ENCODE measurements around the gene SORBS2. TPM values are rescaled to one million over a fixed set of nuclear protein-coding genes. Genes with fewer than 3 reads are reported as not detected.

SORBS2 gene
- total and polyA plus RNA-seq, 8 donors: 24.2 to 50.8 (median 35.5) TPM

GRCh38 chr4:185654965-185655554 is 156.9 kb downstream of the SORBS2 start:
- Histone ChIP-seq H3K27me3 (no peaks in the 10 kb centered on the region), H3K9me3 (no peaks in the 10 kb centered on the region), H3K36me3 (no peaks in the 10 kb centered on the region), H3K27ac (no peak overlapping the region), H3K4me3 (no peak overlapping the region), H3K4me1 (no peaks in the 10 kb centered on the region)
- DNase-seq (no peak), ATAC-seq (peak; percentile 60)
- no peak for TF ChIP-seq CTCF (IDR thresholded peaks at IDR 0.05)
- intact Hi-C loops (cut with DNase I): no loop called here

- TF ChIP-seq CTCF (IDR thresholded peaks at IDR 0.05): no peak
- intact Hi-C loops (cut with DNase I): no loop called here
- no peak overlapping the region for H3K4me3 ChIP-seq
- no peak for ATAC-seq
- no peaks in the 10 kb centered on the region for H3K36me3 ChIP-seq
- H3K27ac ChIP-seq: no peak overlapping the region
- no peaks in the 10 kb centered on the region for H3K9me3 ChIP-seq
- H3K27me3 ChIP-seq: no peaks in the 10 kb centered on the region
- no peaks in the 10 kb centered on the region for H3K4me1 ChIP-seq
- DNase-seq: no peak
These were observed 157.7 kb downstream of the SORBS2 start for GRCh38 chr4:185654311-185654710.

- Histone ChIP-seq H3K27me3 (no peaks in the 10 kb centered on the region), H3K4me3 (no peak overlapping the region), H3K27ac (no peak overlapping the region), H3K9me3 (no peaks in the 10 kb centered on the region), H3K36me3 (peaks cover 0 to 7% of the 10 kb centered on the region in 2 donors), H3K4me1 (no peaks in the 10 kb centered on the region)
- ATAC-seq: no peak
- intact Hi-C loops (cut with DNase I): no loop called here
- DNase-seq: no peak
- TF ChIP-seq CTCF (IDR thresholded peaks at IDR 0.05): no peak
These were observed 160.1 kb downstream of the SORBS2 start for GRCh38 chr4:185651851-185652250.

GRCh38 chr4:185651137-185651677 is 160.8 kb downstream of the SORBS2 start:
- intact Hi-C loops (cut with DNase I): no loop called here
- H3K9me3 ChIP-seq: no peaks in the 10 kb centered on the region
- H3K36me3 ChIP-seq: peaks cover 0 to 12% of the 10 kb centered on the region in 2 donors

GRCh38 chr4:185648631-185649030 is 163.4 kb downstream of the SORBS2 start:
- H3K4me3 ChIP-seq: no peak overlapping the region
- TF ChIP-seq CTCF (IDR thresholded peaks at IDR 0.05): no peak
- H3K4me1 ChIP-seq: no peaks in the 10 kb centered on the region
- peaks cover 0 to 12% of the 10 kb centered on the region in 2 donors for H3K36me3 ChIP-seq
- H3K9me3 ChIP-seq: no peaks in the 10 kb centered on the region
- H3K27me3 ChIP-seq: no peaks in the 10 kb centered on the region
- ATAC-seq (no peak), DNase-seq (no peak)
- H3K27ac ChIP-seq: no peak overlapping the region
- intact Hi-C loops (cut with DNase I): no loop called here

More at GRCh38 chr4:185651137-185651677, 160.8 kb downstream of the SORBS2 start:
- Histone ChIP-seq H3K4me1 (no peaks in the 10 kb centered on the region), H3K4me3 (no peak overlapping the region), H3K27me3 (no peaks in the 10 kb centered on the region), H3K27ac (no peak overlapping the region)
- TF ChIP-seq CTCF (IDR thresholded peaks at IDR 0.05): no peak
- DNase-seq: no peak
- ATAC-seq: no peak
